IPS DF 6.9 (cell line): ENCODE data around the gene NLK.
A peak's percentile ranks its signal among the peaks of the same experiment; 100 is the strongest.
"Not testable (repeated sequence)": the region's sequence is repeated elsewhere in the genome, so short reads cannot be mapped to it uniquely, and the experiment has no call there.

Experiments
- DNase-seq: peaks from one replicate; pipeline ENCODE4 v3.0.0-alpha.2; 2013; ENCODE audit warnings: low read depth, low spot score
- H3K27ac ChIP-seq: one replicate; pipeline ENCODE4 v1.5.1; 2013; ENCODE audit warnings: low read length, control low read depth
- H3K27me3 ChIP-seq: 2 replicates; pipeline ENCODE4 v1.6.1; 2013; ENCODE audit warnings: mild to moderate bottlenecking, low read length; ENCODE audit not compliant: control insufficient read depth, insufficient read depth
- H3K36me3 ChIP-seq: 2 replicates; pipeline ENCODE4 v1.6.1; 2013; ENCODE audit warnings: low read length; ENCODE audit not compliant: control insufficient read depth, insufficient read depth
- H3K4me1 ChIP-seq: 2 replicates; pipeline ENCODE4 v1.6.1; 2013; ENCODE audit warnings: low read length; ENCODE audit not compliant: control insufficient read depth, insufficient read depth
- H3K4me3 ChIP-seq: 2 replicates; pipeline ENCODE4 v1.5.1; 2013; ENCODE audit warnings: mild to moderate bottlenecking, low read length
- H3K9me3 ChIP-seq: 2 replicates; pipeline ENCODE4 v1.6.1; 2013; ENCODE audit warnings: low read length, inconsistent platforms; ENCODE audit not compliant: control insufficient read depth, insufficient read depth
- WGBS: extraction: QIAGEN DNeasy Blood & Tissue Kit; methylation state at CpG from one replicate; pipeline ENCODE4 v1.1.7; 2013; ENCODE audit warnings: mixed read lengths, missing lambda C conversion rate; ENCODE audit not compliant: insufficient read length, insufficient coverage; 5-methylcytosine and 5-hydroxymethylcytosine counted together

Gene NLK

GRCh38 chr17:28008513-28008912, 34.0 kb upstream of the NLK start:
- Histone ChIP-seq H3K4me3 (no peak overlapping the region), H3K4me1 (no peaks in the 10 kb centered on the region), H3K27ac (no peak overlapping the region), H3K9me3 (no peaks in the 10 kb centered on the region), H3K27me3 (no peaks in the 10 kb centered on the region), H3K36me3 (no peaks in the 10 kb centered on the region)
- peak; percentile 54 for DNase-seq
- no CpG with 5 or more reads among the region's 2 CpGs for WGBS

DNA sequence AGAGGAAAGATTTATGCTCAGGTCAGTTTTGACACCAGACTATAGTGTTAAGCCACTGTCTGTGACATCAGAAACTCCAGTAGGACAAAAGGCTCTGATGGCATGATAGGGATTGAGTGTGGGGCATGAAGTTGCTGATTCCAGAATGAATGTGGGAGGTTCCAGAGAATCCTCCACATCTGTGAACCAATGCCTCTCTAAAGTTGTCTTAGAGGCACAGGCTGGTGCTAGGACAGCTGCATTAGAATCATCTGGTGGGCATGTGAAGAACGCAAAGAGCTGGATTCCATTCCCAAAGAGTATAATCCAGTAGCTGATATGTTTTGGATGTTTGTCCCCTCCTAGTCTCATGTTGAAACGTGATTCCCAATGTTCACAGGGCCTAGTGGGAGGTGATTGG, 32.1 kb upstream of the NLK start:
- no peaks in the 10 kb centered on the region for H3K36me3 ChIP-seq
- H3K4me1 ChIP-seq, result no peaks in the 10 kb centered on the region
- H3K9me3 ChIP-seq, result no peaks in the 10 kb centered on the region
- no CpG with 5 or more reads among the region's 2 CpGs for WGBS
- no peaks in the 10 kb centered on the region for H3K27me3 ChIP-seq
- H3K4me3 ChIP-seq, result no peak overlapping the region
- no peak overlapping the region for H3K27ac ChIP-seq
- DNase-seq, result no peak

- Histone ChIP-seq H3K9me3 (no peaks in the 10 kb centered on the region), H3K27me3 (no peaks in the 10 kb centered on the region), H3K4me3 (no peak overlapping the region), H3K27ac (no peak overlapping the region), H3K36me3 (no peaks in the 10 kb centered on the region), H3K4me1 (no peaks in the 10 kb centered on the region)
- WGBS, result no CpG with 5 or more reads among the region's 4 CpGs
- DNase-seq, result no peak
Measured at GRCh38 chr17:28018439-28019070, 23.9 kb upstream of the NLK start.

DNA sequence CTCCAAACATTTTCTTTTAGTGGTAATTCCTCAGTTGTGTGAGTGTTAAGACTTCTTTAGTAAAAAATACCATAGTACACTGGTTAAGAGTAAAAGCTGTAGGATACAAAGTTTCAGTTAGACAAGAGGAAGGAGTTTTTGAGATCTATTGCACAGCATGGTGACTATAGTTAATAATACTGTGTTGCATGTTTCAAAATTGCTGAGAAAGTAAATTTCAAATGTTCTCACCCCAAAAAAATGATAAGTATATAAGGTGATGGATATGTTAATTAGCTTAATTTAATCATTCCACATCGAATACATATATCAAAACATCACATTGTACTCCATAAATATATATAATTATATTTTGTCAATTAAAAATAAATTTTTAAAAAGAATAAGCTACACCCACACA, 22.0 kb upstream of the NLK start:
- WGBS, result no CpG with 5 or more reads among the region's 1 CpG
- H3K4me3 ChIP-seq, result no peak overlapping the region
- no peaks in the 10 kb centered on the region for H3K36me3 ChIP-seq
- H3K4me1 ChIP-seq, result no peaks in the 10 kb centered on the region
- no peaks in the 10 kb centered on the region for H3K27me3 ChIP-seq
- no peak for DNase-seq
- H3K9me3 ChIP-seq, result no peaks in the 10 kb centered on the region
- H3K27ac ChIP-seq, result no peak overlapping the region

DNA sequence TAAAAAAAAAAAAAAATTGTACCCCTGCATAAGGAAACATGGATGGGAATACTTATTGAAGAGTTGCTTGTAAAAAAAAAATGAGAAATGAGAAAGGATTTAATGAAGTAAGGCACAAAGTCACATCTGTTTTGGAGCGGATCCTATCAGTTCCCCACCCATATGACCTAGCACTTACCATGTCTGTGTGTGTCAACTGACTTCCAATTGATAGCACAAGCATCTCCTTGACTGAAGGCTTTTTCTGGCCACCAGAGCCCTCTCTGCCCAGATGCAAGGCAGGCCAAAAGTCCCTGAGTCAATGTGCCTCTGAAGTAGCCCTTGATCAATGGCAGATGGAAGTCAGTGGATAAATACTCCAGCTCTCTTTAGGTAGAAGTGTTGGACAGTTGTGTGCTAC, 13.4 kb upstream of the NLK start:
- no CpG with 5 or more reads among the region's 1 CpG for WGBS
- H3K4me1 ChIP-seq, result no peaks in the 10 kb centered on the region
- H3K27me3 ChIP-seq, result peaks cover 2% of the 10 kb centered on the region; the same call in 1 of the 2 replicates

GRCh38 chr17:28030386-28030785, 12.1 kb upstream of the NLK start:
- Histone ChIP-seq H3K4me1 (no peaks in the 10 kb centered on the region), H3K4me3 (no peak overlapping the region), H3K27me3 (peaks cover 2% of the 10 kb centered on the region; the same call in 1 of the 2 replicates), H3K27ac (no peak overlapping the region), H3K9me3 (no peaks in the 10 kb centered on the region), H3K36me3 (no peaks in the 10 kb centered on the region)
- no peak for DNase-seq
- no CpG with 5 or more reads among the region's 3 CpGs for WGBS

More for the DNA sequence above, 13.4 kb upstream of the NLK start:
- no peak for DNase-seq
- H3K9me3 ChIP-seq, result no peaks in the 10 kb centered on the region
- no peak overlapping the region for H3K4me3 ChIP-seq
- no peaks in the 10 kb centered on the region for H3K36me3 ChIP-seq
- H3K27ac ChIP-seq, result no peak overlapping the region

DNA sequence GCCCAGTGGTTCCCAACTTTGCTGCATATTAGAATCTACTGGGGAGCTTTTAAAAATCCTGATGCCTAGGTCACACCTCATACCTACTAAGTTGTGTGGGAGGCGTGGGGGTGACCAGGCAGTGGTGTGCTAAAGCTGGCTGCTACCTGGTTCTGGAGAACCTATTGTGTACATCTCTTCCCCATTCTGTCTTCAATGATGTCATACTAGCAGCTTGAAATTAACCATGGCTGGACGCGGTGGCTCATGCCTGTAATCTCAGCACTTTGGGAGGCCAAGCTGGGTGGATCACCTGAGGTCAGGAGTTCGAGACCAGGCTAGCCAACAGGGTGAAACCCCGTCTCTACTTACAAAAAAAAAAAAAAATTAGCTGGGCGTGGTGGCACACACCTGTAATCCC, 11.3 kb upstream of the NLK start:
- no peak for DNase-seq
- H3K4me3 ChIP-seq, result no peak overlapping the region
- WGBS, result no CpG with 5 or more reads among the region's 6 CpGs

GRCh38 chr17:28033972-28034714, 8.3 kb upstream of the NLK start:
- Histone ChIP-seq H3K4me3 (no peak overlapping the region), H3K27me3 (peaks cover 2% of the 10 kb centered on the region; the same call in 1 of the 2 replicates), H3K9me3 (no peaks in the 10 kb centered on the region), H3K36me3 (no peaks in the 10 kb centered on the region), H3K4me1 (no peaks in the 10 kb centered on the region), H3K27ac (no peak overlapping the region)
- no peak for DNase-seq
- WGBS, result no CpG with 5 or more reads among the region's 8 CpGs

More for the DNA sequence above, 11.3 kb upstream of the NLK start:
- H3K36me3 ChIP-seq, result no peaks in the 10 kb centered on the region
- no peaks in the 10 kb centered on the region for H3K9me3 ChIP-seq
- H3K27me3 ChIP-seq, result peaks cover 2% of the 10 kb centered on the region; the same call in 1 of the 2 replicates
- H3K4me1 ChIP-seq, result no peaks in the 10 kb centered on the region
- H3K27ac ChIP-seq, result no peak overlapping the region

DNA sequence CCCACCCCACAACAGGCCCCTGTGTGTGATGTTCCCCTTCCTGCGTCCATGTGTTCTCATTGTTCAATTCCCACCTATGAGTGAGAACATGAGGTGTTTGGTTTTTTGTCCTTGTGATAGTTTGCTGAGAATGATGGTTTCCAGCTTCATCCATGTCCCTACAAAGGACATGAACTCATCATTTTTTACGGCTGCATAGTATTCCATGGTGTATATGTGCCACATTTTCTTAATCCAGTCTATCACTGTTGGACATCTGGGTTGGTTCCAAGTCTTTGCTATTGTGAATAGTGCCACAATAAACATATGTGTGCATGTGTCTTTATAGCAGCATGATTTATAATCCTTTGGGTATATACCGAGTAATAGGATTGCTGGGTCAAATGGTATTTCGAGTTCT, 7.0 kb upstream of the NLK start:
- H3K9me3 ChIP-seq, DNase-seq, H3K36me3 ChIP-seq, H3K4me1 ChIP-seq, H3K27ac ChIP-seq, H3K27me3 ChIP-seq, H3K4me3 ChIP-seq: not testable (repeated sequence)
- WGBS, result no CpG with 5 or more reads among the region's 4 CpGs

DNA sequence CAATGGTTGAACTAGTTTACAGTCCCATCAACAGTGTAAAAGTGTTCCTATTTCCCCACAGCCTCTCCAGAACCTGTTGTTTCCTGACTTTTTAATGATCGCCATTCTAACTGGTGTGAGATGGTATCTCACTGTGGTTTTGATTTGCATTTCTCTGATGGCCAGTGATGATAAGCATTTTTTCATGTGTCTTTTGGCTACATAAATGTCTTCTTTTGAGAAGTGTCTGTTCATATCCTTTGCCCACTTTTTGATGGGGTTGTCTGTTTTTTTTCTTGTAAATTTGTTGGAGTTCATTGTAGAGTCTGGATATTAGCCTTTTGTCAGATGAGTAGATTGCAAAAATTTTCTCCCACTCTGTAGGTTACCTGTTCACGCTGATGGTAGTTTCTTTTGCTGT, 6.6 kb upstream of the NLK start:
- not testable (repeated sequence) for H3K4me1 ChIP-seq, DNase-seq, H3K9me3 ChIP-seq, H3K4me3 ChIP-seq, H3K27ac ChIP-seq, H3K27me3 ChIP-seq, H3K36me3 ChIP-seq
- WGBS, result no CpG with 5 or more reads among the region's 2 CpGs

GRCh38 chr17:28038802-28039201, 3.7 kb upstream of the NLK start:
- no CpG with 5 or more reads among the region's 1 CpG for whole genome bisulfite sequencing
- H3K4me3 ChIP-seq, result no peak overlapping the region
- H3K27me3 ChIP-seq, result no peaks in the 10 kb centered on the region
- H3K9me3 ChIP-seq, result no peaks in the 10 kb centered on the region
- peaks cover 4% of the 10 kb centered on the region; the same call in 1 of the 2 replicates for H3K4me1 ChIP-seq
- no peaks in the 10 kb centered on the region; the same call in 1 of the 2 replicates for H3K36me3 ChIP-seq
- H3K27ac ChIP-seq, result no peak overlapping the region
- no peak for DNase-seq
